NCI-H2227 treated with DMSO at 0.1 percent for 48 hours (cell line): ENCODE results near the gene MLC1.

Experiments
- DNase-seq: peaks from one replicate; lab custom pipeline; 2025; lab: John Stamatoyannopoulos, UW

MLC1 gene

DNA sequence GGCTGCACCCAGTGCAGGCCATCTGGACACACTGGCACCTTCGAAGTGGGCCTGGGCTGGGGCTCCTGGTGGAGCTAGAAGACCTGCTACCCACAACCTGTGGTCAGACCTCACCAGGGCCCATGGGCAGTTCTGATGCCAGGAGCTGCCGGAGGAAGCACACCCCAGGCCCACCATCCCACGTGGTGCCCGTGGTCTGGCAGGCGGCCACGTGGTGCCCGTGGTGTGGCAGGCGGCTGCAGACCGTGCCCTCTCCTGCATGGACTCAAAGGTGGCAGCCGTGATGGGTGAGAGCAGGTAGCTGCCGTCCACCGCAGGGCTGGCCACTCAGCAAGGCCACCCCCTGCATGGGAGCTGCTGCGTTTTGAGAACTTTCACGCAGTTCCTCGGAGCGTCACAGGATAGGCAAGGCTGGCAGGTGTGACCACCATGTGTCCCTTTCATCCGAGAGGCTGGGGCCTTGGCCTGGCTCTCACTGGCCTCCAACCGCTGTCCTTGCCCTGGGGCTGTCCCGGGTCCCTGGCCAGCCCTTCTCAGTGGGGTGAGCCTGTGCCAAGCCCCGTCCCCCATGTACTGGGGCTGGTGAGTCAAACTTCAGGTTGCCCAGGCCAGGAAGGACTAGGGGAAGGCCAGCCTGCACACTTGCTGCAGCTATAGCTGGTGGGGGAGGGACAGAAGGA is 68.8 kb downstream of the MLC1 start:
- no peak for DNase-seq

GRCh38 chr22:50015451-50016307 is 69.5 kb downstream of the MLC1 start:
- no peak for DNase-seq

DNA sequence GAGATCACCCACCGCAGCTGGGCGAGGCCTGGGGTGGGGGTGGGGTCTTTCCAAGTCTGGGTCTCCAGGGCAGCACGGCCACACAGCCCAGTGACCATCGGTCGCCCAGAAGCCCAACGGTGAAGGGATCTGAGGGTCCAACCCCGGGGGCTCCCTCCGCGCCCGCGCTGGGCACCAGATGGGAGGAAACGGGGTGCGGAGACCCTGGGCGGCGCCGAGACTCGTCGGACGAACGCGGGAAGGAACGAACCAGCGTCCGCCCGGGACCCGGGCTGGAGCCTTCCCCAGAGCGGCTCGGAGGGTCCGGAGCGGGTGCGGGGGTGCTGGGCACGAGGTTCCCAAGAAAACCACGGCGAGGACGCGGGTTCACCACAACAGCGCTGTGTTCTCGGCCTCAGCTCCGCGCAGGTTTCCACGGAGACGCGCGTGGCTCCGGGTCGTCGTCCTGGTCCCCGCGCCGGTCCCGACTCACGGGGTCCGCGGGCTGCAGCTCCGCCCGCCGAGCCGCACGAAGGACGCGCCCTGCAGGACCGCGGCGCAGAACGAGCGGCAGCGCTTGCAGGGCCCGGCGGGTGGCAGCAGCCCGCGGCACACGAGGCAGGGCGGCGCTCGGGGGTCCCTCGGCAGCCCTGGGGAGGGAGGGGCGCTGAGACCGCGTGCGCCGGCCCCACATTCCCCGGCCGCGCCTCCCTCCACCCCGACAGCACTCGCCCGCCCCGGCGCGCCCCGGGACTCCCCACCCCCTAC is 70.4 kb downstream of the MLC1 start:
- DNase-seq, result no peak

- DNase-seq, result no peak
Measured at GRCh38 chr22:50014053-50014501, 71.1 kb downstream of the MLC1 start.

DNA sequence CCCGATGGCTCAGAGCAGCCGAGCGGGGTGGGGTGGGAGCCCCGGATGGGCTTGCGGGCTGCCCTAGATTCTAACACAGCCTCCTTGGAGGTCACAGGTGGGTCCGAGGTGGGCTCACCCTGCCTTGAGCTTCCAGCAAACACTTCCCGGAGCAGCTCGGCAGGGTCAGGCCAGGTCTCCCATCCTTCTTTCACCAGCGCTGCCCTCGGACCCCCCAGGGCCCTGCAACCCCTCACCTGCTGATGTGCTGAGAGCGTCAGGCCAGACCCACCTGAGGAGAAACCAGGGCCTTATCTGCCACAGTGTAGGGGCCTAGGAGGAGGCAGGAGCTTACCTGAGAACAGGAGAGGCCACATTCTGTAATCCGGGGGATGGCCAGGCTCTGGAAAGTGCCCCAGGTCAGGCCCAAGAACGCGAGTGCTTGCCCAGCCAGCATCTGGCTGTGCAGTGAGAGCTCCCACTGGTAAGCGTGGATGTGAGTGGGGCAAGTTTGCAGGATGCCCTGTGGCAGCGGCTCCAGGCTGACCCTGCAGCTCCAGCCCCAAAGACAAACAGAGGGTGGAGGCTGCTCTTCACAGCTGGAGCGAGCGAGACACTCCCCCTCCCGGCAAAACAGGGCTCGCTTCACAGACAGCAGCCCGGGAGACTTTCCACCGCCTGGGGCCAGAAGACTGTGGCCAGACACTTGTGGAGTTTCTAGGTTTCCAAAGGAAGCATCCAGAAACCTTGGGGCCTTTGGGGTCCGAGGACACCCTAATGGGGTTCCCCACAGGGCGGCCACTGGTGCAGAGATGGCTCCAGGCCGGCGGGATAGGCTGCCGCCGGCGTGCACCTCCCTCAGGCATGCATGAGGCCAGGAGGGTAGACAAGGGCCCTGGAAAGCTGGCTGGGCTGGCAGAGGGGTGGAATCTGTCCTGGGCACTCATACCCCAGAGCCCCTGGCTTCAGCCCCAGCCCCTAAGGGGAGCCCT is 72.7 kb downstream of the MLC1 start, which contains the start of gene IL17REL:
Gene IL17REL (minus strand): TSS at position 555 of the 971 bp plus-strand sequence. CDS start 119 bp downstream, at position 436.
- DNase-seq, result no peak

DNA sequence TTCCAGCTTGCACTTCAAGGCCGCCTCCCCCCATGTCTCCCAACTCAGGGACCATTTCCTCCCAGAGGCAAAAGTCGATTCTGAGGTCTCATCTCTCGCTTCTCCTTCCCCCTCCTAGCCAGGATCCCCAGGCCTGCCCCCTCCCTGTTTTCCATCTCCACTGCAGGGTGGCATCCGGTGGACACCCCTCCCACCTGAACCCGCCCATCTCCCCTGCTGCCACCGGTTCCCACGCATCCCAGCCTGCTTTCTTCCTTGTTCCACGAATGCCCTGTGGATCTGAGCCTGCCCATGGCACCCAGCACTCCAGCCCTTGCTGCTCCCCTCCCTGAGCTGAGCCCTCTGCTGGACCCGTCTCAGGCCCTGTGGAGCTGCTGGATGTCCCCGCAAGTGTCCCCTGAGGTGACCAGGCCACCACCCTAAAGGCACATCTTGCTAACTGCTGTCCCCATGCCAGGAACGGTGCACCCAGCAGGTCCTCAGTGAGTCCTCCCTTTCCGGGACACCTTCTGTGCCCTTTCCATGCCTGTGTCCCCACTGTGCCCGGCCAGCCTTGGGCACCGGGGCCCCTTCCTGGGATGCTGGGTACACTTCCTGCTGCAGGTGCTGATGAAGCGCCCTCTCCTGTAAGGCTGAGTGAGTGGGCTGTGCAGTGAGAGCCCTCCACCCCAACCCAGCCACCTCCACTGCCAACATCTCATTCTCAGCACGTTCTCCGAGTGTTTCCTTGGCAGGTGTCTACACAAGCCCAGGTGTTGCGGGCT is 73.6 kb downstream of the MLC1 start:
- no peak for DNase-seq

DNA sequence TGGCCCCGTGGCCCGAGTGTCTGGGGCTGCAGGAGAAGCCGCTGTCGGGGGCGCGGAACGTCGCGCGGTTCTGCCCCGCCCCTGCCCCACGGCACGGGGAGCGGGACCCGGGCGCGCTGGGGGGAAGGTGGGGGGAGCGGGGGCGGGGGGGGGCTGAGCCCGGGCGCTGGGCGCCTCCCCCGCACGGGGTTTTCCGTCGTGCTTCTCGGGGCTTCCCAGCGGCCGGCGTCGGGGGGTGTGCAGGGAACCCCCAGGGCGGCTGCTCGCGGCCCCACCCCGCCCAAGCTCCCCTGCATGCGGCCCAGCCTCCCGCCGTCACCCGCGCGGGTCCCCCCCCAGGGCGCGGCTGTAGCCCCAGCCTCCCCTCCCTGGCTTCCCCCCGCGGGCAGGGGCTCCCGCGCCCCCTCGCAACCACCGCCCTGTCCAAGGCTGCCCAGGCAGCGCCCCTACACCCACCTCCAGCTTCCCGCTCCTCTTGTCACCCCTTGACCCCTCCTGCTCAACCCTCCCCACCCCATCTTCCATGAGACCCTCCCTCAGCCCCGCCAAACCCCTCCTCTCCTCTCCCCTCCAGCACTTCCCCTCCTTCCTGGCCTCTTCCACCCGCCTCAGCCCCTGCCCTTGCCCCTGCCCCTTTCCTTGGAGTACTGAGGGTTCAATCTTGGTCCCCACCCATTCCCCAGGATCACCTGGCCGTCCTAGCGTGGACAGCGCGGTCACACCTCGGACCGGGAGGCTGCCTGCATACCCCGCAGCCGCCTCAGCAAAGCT is 74.4 kb downstream of the MLC1 start:
- DNase-seq, result no peak

GRCh38 chr22:50009765-50010675 is 75.2 kb downstream of the MLC1 start:
- DNase-seq, result no peak
